HG03280 (cell line): ENCODE measurements around the gene MSRB2.

Source experiments
- ATAC-seq: cut with Tn5 transposase; IDR thresholded peaks from one replicate; pipeline ENCODE4 v1.9.1; 2021; ENCODE audit warnings: mild to moderate bottlenecking, moderate library complexity; ENCODE audit not compliant: unreplicated experiment

MSRB2 gene

DNA sequence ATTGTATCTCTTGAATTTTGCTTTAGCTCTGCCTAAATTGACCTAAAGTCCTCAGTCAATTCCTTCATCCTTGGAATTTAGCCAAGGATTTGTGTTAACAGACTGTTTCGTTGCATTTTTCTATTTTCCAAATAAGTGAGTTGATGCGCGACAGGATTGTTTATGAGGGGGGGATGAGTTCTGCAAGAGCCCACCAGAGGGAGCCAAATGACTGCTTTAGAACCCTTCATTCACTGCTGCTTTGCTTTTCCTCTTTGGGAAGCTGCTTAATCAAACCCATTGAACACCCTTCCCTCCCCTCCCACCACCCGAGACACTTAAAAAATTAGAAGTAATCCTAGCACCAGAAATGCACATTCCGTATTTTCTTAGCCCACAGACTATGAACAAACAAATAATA is 63.0 kb downstream of the MSRB2 start:
- no peak for ATAC-seq

DNA sequence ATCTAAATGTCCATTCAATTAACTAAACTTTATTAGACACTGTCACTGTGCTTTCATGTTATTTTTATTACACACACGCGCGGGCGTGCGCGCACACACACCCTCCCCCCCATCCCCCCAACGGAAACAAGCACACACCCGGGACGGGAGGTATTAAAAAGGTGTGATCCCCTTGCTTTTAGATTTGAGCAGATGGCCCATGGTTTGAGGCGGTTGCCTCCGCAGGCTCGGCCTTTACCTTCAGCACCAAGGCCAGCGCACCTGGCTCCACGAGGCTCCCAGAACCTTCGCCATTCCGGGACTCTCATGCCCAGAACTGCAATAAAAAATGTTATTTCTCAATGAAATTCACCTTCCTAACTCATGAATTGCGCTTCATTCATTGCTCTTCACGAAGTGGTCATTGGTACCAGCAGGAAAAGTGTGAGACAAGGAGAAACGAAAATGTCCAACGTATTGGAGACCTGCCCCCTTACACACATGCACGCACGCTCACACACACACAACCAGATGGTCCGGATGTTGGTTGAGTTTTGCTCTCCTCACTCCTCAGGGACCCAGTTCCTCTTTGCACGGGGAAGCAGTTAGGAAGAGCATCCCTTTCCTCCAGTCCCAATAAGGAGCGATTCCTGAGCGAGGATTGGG is 76.0 kb downstream of the MSRB2 start:
- no peak for ATAC-seq
